ENCODE data around the gene PITPNM3.

GRCh38 chr17:6480303-6480675 is 76.1 kb downstream of the PITPNM3 start:
- no peak for TF ChIP-seq CTCF (IDR thresholded peaks at IDR 0.05)
- TF ChIP-seq POLR2A (IDR thresholded peaks at IDR 0.05) = no peak
